HCT116 (cell line): ENCODE results near the gene DPYD. TPM values are rescaled to one million over a fixed set of nuclear protein-coding genes. Genes with fewer than 3 reads are reported as not detected.

Experiments used
- ATAC-seq: fragments of 200-7000 bp; cut with Tn5 transposase; 2 replicates; pipeline ENCODE4 v1.9.1; 2020; ENCODE audit warnings: mild to moderate bottlenecking, moderate library complexity
- BruUV-seq: library from RNA; stranded (reverse); fragments of 400-500 nt; replicated peaks from 2 replicates; lab custom pipeline; 2021; lab: Mats Ljungman, UMichigan
- CTCF ChIA-PET: fragments of 300-600 bp; sonication (Branson Sonifier 250); formaldehyde crosslinking; loops from one replicate; lab custom pipeline; 2021; ENCODE audit warnings: antibody characterized with exemption; lab: Charles Lee
- POLR2A ChIA-PET: fragments of 300-600, 350-600 bp; sonication (Branson Sonifier 250); formaldehyde crosslinking; loops from one replicate; lab custom pipeline; 2021; ENCODE audit warnings: antibody characterized with exemption; lab: Charles Lee
- RAD21 ChIA-PET, 2 experiments: fragments of 300-600 bp; sonication (Branson Sonifier 250); formaldehyde crosslinking; loops; one replicate each; lab custom pipeline; 2023; ENCODE audit warnings: low total read pairs in 2 of 2; ENCODE audit not compliant: uncharacterized antibody in 2 of 2, unreplicated experiment in 2 of 2, low non-redundant PET in 1 of 2; lab: Charles Lee
- DNase-seq: peaks from one replicate; pipeline ENCODE4 v3.0.0-alpha.2; 2010; ENCODE audit warnings: low read depth, low spot score
- H2AFZ ChIP-seq: fragments of 200-600 bp; shearing (Covaris generic), sonication (generic); 2 replicates; pipeline ENCODE4 v1.6.1; 2017; ENCODE audit warnings: low read depth, mixed run types, mixed read lengths, antibody characterized with exemption, low read length; ENCODE audit not compliant: poor library complexity, severe bottlenecking
- H3K27ac ChIP-seq: 2 replicates; pipeline ENCODE4 v1.5.1; 2012; ENCODE audit warnings: low read depth, low read length
- H3K27me3 ChIP-seq: fragments of 200-600 bp; sonication (generic); 2 replicates; pipeline ENCODE4 v1.6.1; 2016; ENCODE audit warnings: mixed run types, low read length, mixed read lengths; ENCODE audit not compliant: insufficient read depth
- H3K36me3 ChIP-seq, 2 experiments: fragments of 200-500 bp in 1 of 2; fragments of 200-600 bp in 1 of 2; sonication (Bioruptor generic) in 1 of 2; sonication (generic) in 1 of 2; 2 replicates each; pipeline versions ENCODE4 v1.5.1 to v1.6.1; 2014 to 2016; ENCODE audit warnings: low read length in 2 of 2, inconsistent platforms in 1 of 2, mixed read lengths in 1 of 2, mixed run types in 1 of 2; ENCODE audit not compliant: insufficient read depth in 2 of 2, control insufficient read depth in 1 of 2
- H3K4me1 ChIP-seq, 2 experiments: fragments of 200-600 bp in 1 of 2; sonication (generic) in 1 of 2; 2 replicates each; pipeline versions ENCODE4 v1.5.1 to v1.6.1; 2012 to 2017; ENCODE audit warnings: low read length in 2 of 2, inconsistent platforms in 1 of 2, mild to moderate bottlenecking in 1 of 2, mixed read lengths in 1 of 2, mixed run types in 1 of 2, moderate library complexity in 1 of 2; ENCODE audit not compliant: insufficient read depth in 2 of 2, control insufficient read depth in 1 of 2
- H3K4me2 ChIP-seq: fragments of 200-600 bp; sonication (generic); 2 replicates; pipeline ENCODE4 v1.6.1; 2017; ENCODE audit warnings: mixed run types, low read length, mixed read lengths
- H3K4me3 ChIP-seq, 2 experiments: fragments of 200-600 bp in 1 of 2; sonication (generic) in 1 of 2; replicated peaks in 1 of 2; 2 replicates each; pipeline ENCODE4 v1.5.1; 2011 to 2016; ENCODE audit warnings: low read length in 2 of 2, control low read depth in 1 of 2, low read depth in 1 of 2, mild to moderate bottlenecking in 1 of 2, mixed read lengths in 1 of 2, mixed run types in 1 of 2
- H3K79me2 ChIP-seq: fragments of 200-600 bp; sonication (generic); 2 replicates; pipeline ENCODE4 v1.6.1; 2017; ENCODE audit warnings: mild to moderate bottlenecking, mixed run types, low read length, moderate library complexity, mixed read lengths; ENCODE audit not compliant: insufficient read depth
- H3K9ac ChIP-seq: fragments of 200-600 bp; sonication (generic); 2 replicates; pipeline ENCODE4 v1.6.1; 2016; ENCODE audit warnings: low read length, mixed read lengths
- H3K9me2 ChIP-seq: fragments of 200-600 bp; sonication (generic), shearing (Covaris generic); 2 replicates; pipeline ENCODE4 v1.6.1; 2017; ENCODE audit warnings: mixed run types, mild to moderate bottlenecking, moderate library complexity; ENCODE audit not compliant: insufficient read depth
- H3K9me3 ChIP-seq, 2 experiments: fragments of 200-500 bp in 1 of 2; fragments of 200-600 bp in 1 of 2; sonication (Bioruptor generic) in 1 of 2; sonication (generic) in 1 of 2; 2 replicates each; pipeline ENCODE4 v1.6.1; 2014 to 2017; ENCODE audit warnings: low read length in 2 of 2, mixed read lengths in 2 of 2, inconsistent platforms in 1 of 2, low read depth in 1 of 2, mild to moderate bottlenecking in 1 of 2, mixed run types in 1 of 2, moderate library complexity in 1 of 2; ENCODE audit not compliant: control insufficient read depth in 1 of 2, insufficient read depth in 1 of 2
- H4K20me1 ChIP-seq: fragments of 200-600 bp; sonication (generic), shearing (Covaris generic); 2 replicates; pipeline ENCODE4 v1.6.1; 2017; ENCODE audit warnings: mixed run types, mild to moderate bottlenecking, moderate library complexity; ENCODE audit not compliant: insufficient read depth
- CBX3 ChIP-seq: IDR thresholded peaks from 2 replicates; pipeline ENCODE4 v1.6.1; 2012; ENCODE audit warnings: low read depth
- CTCF ChIP-seq, 3 experiments: fragments of 200-600 bp in 1 of 3; sonication (generic) in 1 of 3; IDR thresholded peaks in 2 of 3; conservative IDR thresholded peaks in 1 of 3; 2 replicates each; pipeline ENCODE4 v1.5.1; 2012 to 2017; ENCODE audit warnings: low read depth in 2 of 3, low read length in 2 of 3, antibody characterized with exemption in 1 of 3, borderline replicate concordance in 1 of 3, control low read depth in 1 of 3, mild to moderate bottlenecking in 1 of 3, mixed read lengths in 1 of 3, mixed run types in 1 of 3, moderate library complexity in 1 of 3; ENCODE audit not compliant: insufficient read depth in 1 of 3
- EGR1 ChIP-seq: IDR thresholded peaks from 2 replicates; pipeline ENCODE4 v1.6.1; 2012; ENCODE audit warnings: low read depth
- EZH2phosphoT487 ChIP-seq: fragments of 200-600 bp; IDR thresholded peaks from 2 replicates; pipeline ENCODE4 v1.6.1; 2018; ENCODE audit warnings: antibody characterized with exemption, borderline replicate concordance
- FOSL1 ChIP-seq: IDR thresholded peaks from 2 replicates; pipeline ENCODE4 v1.6.1; 2012; ENCODE audit warnings: low read depth
- RAD21 ChIP-seq: IDR thresholded peaks from 2 replicates; pipeline ENCODE4 v1.6.1; 2012; ENCODE audit warnings: low read depth, mild to moderate bottlenecking
- TCF7L2 ChIP-seq: IDR thresholded peaks from 2 replicates; pipeline ENCODE4 v1.7.0; 2011; ENCODE audit warnings: borderline replicate concordance, inconsistent platforms; ENCODE audit not compliant: insufficient read depth, insufficient read length; ENCODE audit errors: extremely low read depth
- ZNF274 ChIP-seq: fragments of 200-500 bp; sonication (Bioruptor generic); IDR thresholded peaks from 2 replicates; pipeline ENCODE4 v1.6.1; 2014; ENCODE audit warnings: mild to moderate bottlenecking, low read depth, low read length, inconsistent platforms
- intact Hi-C: fragments of 100-400 bp; cut with micrococcal nuclease; formaldehyde crosslinking; loops from 2 replicates; pipeline ENCODE4 v1.10.0; 2022
- total RNA-seq: library from RNA; stranded (reverse); gene quantifications from one replicate; pipeline ENCODE4 v1.2.1, GENCODE V29; 2021; ENCODE audit not compliant: unreplicated experiment
- TF ChIP-seq, protein P1 (sequence below): IDR thresholded peaks from 2 replicates; pipeline ENCODE4 v1.6.1; 2011; ENCODE audit warnings: mild to moderate bottlenecking, low read length, moderate library complexity; ENCODE audit not compliant: insufficient replicate concordance; ENCODE audit errors: extremely low read depth
- TF ChIP-seq, protein P2 (sequence below): IDR thresholded peaks from 2 replicates; pipeline ENCODE4 v1.6.1; 2012; ENCODE audit warnings: low read depth

Gene DPYD
- total RNA-seq, 1 experiment from 2014 or later, result 1.7 TPM

GRCh38 chr1:97560714-97561113 is 360.1 kb downstream of the DPYD start:
- TF ChIP-seq, protein P1, sequence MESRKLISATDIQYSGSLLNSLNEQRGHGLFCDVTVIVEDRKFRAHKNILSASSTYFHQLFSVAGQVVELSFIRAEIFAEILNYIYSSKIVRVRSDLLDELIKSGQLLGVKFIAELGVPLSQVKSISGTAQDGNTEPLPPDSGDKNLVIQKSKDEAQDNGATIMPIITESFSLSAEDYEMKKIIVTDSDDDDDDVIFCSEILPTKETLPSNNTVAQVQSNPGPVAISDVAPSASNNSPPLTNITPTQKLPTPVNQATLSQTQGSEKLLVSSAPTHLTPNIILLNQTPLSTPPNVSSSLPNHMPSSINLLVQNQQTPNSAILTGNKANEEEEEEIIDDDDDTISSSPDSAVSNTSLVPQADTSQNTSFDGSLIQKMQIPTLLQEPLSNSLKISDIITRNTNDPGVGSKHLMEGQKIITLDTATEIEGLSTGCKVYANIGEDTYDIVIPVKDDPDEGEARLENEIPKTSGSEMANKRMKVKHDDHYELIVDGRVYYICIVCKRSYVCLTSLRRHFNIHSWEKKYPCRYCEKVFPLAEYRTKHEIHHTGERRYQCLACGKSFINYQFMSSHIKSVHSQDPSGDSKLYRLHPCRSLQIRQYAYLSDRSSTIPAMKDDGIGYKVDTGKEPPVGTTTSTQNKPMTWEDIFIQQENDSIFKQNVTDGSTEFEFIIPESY, result no peak
- TF ChIP-seq FOSL1 (no peak), CTCF (IDR thresholded peaks at IDR 0.05 in 2 of 3, conservative IDR thresholded peaks at IDR 0.05 in 1 of 3; ENCODE audit: borderline replicate concordance in 1 of 3, insufficient read depth in 1 of 3, low read depth in 2 of 3, low read length in 2 of 3) (no peak), EGR1 (no peak), CBX3 (no peak), ZNF274 (no peak), TCF7L2 (no peak), EZH2phosphoT487 (no peak), RAD21 (no peak)
- TF ChIP-seq, protein P2, sequence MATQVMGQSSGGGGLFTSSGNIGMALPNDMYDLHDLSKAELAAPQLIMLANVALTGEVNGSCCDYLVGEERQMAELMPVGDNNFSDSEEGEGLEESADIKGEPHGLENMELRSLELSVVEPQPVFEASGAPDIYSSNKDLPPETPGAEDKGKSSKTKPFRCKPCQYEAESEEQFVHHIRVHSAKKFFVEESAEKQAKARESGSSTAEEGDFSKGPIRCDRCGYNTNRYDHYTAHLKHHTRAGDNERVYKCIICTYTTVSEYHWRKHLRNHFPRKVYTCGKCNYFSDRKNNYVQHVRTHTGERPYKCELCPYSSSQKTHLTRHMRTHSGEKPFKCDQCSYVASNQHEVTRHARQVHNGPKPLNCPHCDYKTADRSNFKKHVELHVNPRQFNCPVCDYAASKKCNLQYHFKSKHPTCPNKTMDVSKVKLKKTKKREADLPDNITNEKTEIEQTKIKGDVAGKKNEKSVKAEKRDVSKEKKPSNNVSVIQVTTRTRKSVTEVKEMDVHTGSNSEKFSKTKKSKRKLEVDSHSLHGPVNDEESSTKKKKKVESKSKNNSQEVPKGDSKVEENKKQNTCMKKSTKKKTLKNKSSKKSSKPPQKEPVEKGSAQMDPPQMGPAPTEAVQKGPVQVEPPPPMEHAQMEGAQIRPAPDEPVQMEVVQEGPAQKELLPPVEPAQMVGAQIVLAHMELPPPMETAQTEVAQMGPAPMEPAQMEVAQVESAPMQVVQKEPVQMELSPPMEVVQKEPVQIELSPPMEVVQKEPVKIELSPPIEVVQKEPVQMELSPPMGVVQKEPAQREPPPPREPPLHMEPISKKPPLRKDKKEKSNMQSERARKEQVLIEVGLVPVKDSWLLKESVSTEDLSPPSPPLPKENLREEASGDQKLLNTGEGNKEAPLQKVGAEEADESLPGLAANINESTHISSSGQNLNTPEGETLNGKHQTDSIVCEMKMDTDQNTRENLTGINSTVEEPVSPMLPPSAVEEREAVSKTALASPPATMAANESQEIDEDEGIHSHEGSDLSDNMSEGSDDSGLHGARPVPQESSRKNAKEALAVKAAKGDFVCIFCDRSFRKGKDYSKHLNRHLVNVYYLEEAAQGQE, result no peak
- Histone ChIP-seq H3K9me2 (no peaks in the 10 kb centered on the region), H3K4me3 (no peak overlapping the region), H3K9ac (no peak overlapping the region), H3K9me3 (no peaks in the 10 kb centered on the region), H3K36me3 (no peaks in the 10 kb centered on the region), H3K27ac (no peak overlapping the region), H4K20me1 (no peaks in the 10 kb centered on the region), H3K79me2 (no peaks in the 10 kb centered on the region), H3K4me1 (no peaks in the 10 kb centered on the region), H2AFZ (no peak overlapping the region), H3K4me2 (no peak overlapping the region), H3K27me3 (no peaks in the 10 kb centered on the region)
- DNase-seq (no peak), ATAC-seq (no peak)
- ChIA-PET POLR2A (no interaction called here), CTCF (no interaction called here), RAD21 (no interaction called here)
- intact Hi-C loops, result no loop called here
- no TSS peak for BruUV-seq
